CD4-positive, alpha-beta T cell treated with Interleukin-6 for 4 hours (primary cell): ENCODE data around the gene SUDS3.

Experiments used
- DNase-seq: peaks from one replicate; pipeline ENCODE4 v3.0.0-alpha.2; 2020; ENCODE audit warnings: mixed read lengths

SUDS3 gene

GRCh38 chr12:118357257-118358007 lies 18.9 kb upstream of the SUDS3 start:
- peak; percentile 65 for DNase-seq

- DNase-seq = no peak
These were observed 18.4 kb upstream of the SUDS3 start for GRCh38 chr12:118358008-118358359.

- no peak for DNase-seq
These were observed 17.5 kb upstream of the SUDS3 start for GRCh38 chr12:118358612-118359540.

GRCh38 chr12:118359541-118359915 lies 16.8 kb upstream of the SUDS3 start:
- DNase-seq = peak; percentile 49

GRCh38 chr12:118361092-118361404 lies 15.3 kb upstream of the SUDS3 start:
- no peak for DNase-seq

GRCh38 chr12:118361889-118362288 lies 14.5 kb upstream of the SUDS3 start:
- no peak for DNase-seq

GRCh38 chr12:118368821-118369220 lies 7.5 kb upstream of the SUDS3 start:
- no peak for DNase-seq

GRCh38 chr12:118370601-118371000 lies 5.8 kb upstream of the SUDS3 start:
- no peak for DNase-seq

- peak; percentile 22 for DNase-seq
These were observed 4.8 kb upstream of the SUDS3 start for GRCh38 chr12:118371321-118372282.

- peak; percentile 98 for DNase-seq
These were observed 3.5 kb upstream of the SUDS3 start, which contains the start of gene TAOK3 for GRCh38 chr12:118372541-118373495. TSS of gene TAOK3 (minus strand) at chr12:118372907. CDS start at chr12:118255567, 117,340 bp downstream.

GRCh38 chr12:118373616-118374015 lies 2.7 kb upstream of the SUDS3 start:
- DNase-seq = no peak

- DNase-seq = no peak
These were observed 2.1 kb upstream of the SUDS3 start for GRCh38 chr12:118374126-118374725.

- no peak for DNase-seq
These were observed 1.4 kb upstream of the SUDS3 start for GRCh38 chr12:118374909-118375308.

- DNase-seq = no peak
These were observed 1.0 kb upstream of the SUDS3 start for GRCh38 chr12:118375348-118375747.

GRCh38 chr12:118377021-118377883 lies 897 bp downstream of the SUDS3 start:
- no peak for DNase-seq

- peak; percentile 75 for DNase-seq
These were observed 1.6 kb downstream of the SUDS3 start for GRCh38 chr12:118377884-118378470.

GRCh38 chr12:118391424-118391823 lies 15.1 kb downstream of the SUDS3 start:
- DNase-seq = no peak

- DNase-seq = no peak
These were observed 15.5 kb downstream of the SUDS3 start for GRCh38 chr12:118391836-118392235.

GRCh38 chr12:118397708-118398440 lies 21.5 kb downstream of the SUDS3 start:
- DNase-seq = no peak
